GM20000 (cell line): Measurements from ENCODE around the gene PRKG1.

Source experiments
- DNase-seq: peaks from one replicate; pipeline ENCODE4 v3.0.0; 2012; ENCODE audit warnings: low spot score
- TF ChIP-seq, protein P1 (sequence below): IDR thresholded peaks from 2 replicates; pipeline ENCODE4 v1.5.1; 2012; ENCODE audit warnings: mild to moderate bottlenecking, control low read depth; ENCODE audit errors: extremely low read depth, missing control alignments

The PRKG1 gene

DNA sequence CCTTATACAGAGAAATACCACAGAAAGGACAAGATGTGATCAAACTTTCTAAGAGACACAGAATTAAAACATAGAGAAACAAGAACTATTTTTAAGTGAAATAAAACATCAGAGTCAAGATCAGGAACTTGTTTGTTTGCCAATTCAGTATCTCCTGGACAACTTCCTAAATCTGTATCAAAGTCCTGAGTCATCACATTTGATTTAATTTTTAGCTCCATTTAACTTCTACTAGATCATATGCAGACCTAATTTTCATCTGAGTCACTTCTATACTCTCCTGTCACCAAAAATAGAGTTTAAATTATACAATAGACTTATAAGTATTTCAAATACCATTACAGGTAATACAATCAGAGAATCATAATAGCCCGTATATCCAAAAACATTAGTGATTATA is 268.1 kb downstream of the PRKG1 start:
- DNase-seq = no peak
- TF ChIP-seq, protein P1, sequence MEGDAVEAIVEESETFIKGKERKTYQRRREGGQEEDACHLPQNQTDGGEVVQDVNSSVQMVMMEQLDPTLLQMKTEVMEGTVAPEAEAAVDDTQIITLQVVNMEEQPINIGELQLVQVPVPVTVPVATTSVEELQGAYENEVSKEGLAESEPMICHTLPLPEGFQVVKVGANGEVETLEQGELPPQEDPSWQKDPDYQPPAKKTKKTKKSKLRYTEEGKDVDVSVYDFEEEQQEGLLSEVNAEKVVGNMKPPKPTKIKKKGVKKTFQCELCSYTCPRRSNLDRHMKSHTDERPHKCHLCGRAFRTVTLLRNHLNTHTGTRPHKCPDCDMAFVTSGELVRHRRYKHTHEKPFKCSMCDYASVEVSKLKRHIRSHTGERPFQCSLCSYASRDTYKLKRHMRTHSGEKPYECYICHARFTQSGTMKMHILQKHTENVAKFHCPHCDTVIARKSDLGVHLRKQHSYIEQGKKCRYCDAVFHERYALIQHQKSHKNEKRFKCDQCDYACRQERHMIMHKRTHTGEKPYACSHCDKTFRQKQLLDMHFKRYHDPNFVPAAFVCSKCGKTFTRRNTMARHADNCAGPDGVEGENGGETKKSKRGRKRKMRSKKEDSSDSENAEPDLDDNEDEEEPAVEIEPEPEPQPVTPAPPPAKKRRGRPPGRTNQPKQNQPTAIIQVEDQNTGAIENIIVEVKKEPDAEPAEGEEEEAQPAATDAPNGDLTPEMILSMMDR = no peak

DNA sequence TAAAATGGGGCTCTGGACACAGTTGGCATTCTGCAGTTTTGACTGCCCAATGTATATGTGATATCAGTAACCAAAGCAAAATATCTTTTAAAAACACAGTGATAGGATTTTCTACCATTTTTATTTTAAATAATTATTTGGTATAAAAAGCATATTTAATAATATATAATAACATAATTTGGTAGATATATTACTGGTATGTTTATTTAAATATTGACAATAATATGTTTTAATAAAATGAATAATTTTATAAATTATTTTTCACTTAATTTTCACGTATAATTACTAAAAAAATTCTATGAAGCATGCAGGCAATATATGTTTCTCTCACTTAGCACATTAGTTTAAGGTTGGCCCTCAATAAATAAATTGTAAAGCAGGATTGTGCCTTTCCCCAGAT is 269.1 kb downstream of the PRKG1 start:
- no peak for DNase-seq
- TF ChIP-seq, protein P1 = no peak

DNA sequence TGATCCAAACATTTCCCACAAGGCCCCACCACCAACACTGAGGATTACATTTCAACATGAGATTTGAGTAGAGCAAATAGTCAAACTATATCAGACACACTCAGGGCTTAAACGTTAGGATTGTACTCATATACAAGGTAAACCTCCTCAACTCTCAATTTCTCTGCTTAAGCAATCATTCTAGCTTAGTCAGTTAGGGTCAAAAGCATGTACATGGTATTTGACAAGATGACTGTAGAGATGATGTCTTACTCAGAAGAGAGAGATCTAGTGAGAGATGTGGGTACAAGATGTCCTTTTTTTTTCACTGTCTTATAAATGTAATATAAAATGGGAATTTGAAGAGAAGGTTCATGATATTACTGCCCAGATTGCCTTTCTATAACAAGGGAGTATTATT is 270.1 kb downstream of the PRKG1 start:
- DNase-seq = no peak
- TF ChIP-seq, protein P1 = no peak

DNA sequence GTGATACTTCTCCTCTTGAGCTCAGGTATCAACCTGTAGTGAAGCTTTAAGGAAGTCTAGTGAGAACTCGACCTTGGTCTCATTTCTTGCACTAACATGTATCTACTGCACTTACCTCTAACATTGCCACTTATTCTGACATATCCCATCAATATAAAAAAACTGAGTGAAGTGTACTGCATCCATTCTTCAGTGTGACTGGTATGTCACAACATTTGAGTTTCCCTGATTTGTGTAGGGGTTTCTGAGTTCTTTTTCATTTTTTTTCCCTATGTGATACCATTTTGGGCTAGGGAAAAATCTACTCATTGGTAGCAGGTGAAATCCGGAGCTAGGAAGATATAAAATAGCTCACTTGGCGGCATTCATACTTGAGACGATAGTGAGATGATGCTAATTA is 274.3 kb downstream of the PRKG1 start:
- no peak for DNase-seq
- TF ChIP-seq, protein P1 = no peak

DNA sequence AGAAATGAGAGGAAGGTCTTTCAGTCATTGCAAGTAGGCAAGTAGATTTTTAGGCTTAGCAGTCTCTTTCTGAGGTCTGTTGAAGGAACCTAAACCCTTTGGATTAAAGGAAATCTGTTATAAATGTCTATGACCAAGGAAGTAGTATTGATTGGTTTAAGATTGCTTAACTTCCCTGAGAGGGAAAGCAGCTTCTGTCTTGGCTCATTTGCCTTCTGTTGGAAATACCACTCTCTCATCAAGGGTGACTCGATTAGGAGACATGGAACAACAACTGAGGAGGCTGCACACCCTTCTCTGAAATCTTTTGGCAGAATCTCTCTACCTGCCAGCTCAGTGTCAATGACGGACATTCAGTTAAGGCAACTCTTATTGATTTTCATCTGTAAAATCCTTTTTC is 282.9 kb downstream of the PRKG1 start:
- TF ChIP-seq, protein P1 = no peak
- no peak for DNase-seq

DNA sequence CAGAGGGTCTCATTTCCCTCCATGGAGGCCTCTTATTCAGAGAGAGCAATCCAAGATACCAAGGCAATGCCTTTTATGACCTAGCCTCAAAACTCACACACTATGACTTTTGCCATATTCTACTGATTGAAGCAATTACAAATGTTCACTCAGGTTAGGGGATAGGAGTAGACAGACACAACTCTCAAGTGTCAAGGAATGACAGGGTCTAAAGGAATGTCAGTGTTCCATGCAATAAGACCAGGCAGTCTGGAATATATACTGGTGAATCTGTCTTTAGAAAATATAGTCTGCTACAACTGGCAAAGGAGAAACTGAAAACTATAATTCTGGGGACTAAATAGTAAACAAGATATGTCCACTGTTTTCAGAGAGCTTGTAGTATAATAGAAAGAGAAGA is 283.9 kb downstream of the PRKG1 start:
- TF ChIP-seq, protein P1 = no peak
- DNase-seq = no peak

DNA sequence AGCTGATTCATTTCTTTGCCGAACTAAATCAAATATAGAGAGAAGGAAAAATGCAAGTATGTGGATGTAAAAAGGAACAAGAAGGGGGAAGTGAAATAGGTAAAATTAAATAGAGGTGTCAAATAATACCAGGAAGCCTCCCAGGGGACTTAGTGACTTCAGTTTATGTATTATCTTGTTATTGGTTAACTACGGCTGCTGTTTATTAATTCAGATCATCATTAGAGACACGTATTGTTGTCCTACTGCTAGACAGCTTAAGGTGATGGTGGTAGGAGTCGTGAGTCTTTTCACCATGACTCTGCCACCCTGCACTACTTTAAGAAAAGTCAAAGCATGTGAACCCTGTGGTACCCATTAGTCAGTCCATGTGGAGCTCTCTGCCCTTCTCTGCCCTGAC is 289.1 kb downstream of the PRKG1 start:
- DNase-seq = no peak
- TF ChIP-seq, protein P1 = no peak
